Measurements from ENCODE around the gene CSN1S1. TPM values are rescaled to one million over a fixed set of nuclear protein-coding genes. Genes with fewer than 3 reads are reported as not detected.

Gene CSN1S1
- total RNA-seq, 1 donor from 2014 or later: not detected

DNA sequence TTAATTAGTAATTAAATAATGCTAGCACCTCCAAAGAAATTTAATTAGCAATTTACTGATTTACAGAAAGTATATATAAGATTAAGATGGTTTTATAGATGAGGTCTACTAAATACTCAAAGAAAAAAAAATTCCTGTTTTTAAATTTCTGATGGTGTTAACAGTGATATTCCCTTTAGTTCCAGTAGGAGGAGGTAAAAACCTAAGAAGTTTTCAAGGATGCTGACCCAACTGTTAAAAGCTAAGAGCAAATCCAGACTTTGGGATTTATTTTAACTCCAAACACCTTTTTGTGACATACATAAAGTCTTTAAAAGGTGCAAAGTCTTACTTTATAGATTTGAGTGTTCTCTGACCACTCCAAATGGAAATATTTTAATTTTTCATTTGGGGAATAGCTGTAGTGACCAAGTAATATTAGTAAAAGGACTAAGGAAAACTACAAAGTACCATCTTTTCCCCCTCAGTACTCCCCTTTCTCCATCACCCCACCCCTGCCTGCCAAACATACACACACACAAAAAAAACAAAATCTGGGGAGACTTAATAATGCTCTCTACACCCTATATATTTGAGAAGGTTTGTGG, 34.2 kb upstream of the CSN1S1 start:
- no peaks in the 10 kb centered on the region for H3K27me3 ChIP-seq (ENCODE audit: insufficient read depth, low read length)
- H3K4me3 ChIP-seq (ENCODE audit: insufficient read depth, low read depth, low read length): no peak overlapping the region
- H3K27me3 Mint-ChIP-seq (ENCODE audit: low read depth, unreplicated experiment): no peaks in the 10 kb centered on the region
- H3K4me2 ChIP-seq (ENCODE audit: low read length): no peak overlapping the region
- FAIRE-seq (no peak), DNase-seq (ENCODE audit: low read depth) (no peak)
- no peaks in the 10 kb centered on the region for H3K36me3 ChIP-seq (ENCODE audit: insufficient read depth, low read length)
- H4K20me1 ChIP-seq (ENCODE audit: insufficient read depth, low read length): no peaks in the 10 kb centered on the region
- H3K4me1 ChIP-seq (ENCODE audit: insufficient read depth, low read length): no peaks in the 10 kb centered on the region
- H3K36me3 Mint-ChIP-seq (ENCODE audit: low read depth, unreplicated experiment): no peaks in the 10 kb centered on the region
- H3K4me1 Mint-ChIP-seq (ENCODE audit: low read depth, unreplicated experiment): no peaks in the 10 kb centered on the region
- H2AFZ ChIP-seq (ENCODE audit: low read depth, low read length): no peak overlapping the region
- no peaks in the 10 kb centered on the region for H3K79me2 ChIP-seq (ENCODE audit: insufficient read depth, low read length)
- no peak overlapping the region for H3K27ac Mint-ChIP-seq (ENCODE audit: unreplicated experiment)
- TF ChIP-seq EZH2 (IDR thresholded peaks at IDR 0.05; ENCODE audit: insufficient read depth, low read length): no peak
- TF ChIP-seq, protein P1, sequence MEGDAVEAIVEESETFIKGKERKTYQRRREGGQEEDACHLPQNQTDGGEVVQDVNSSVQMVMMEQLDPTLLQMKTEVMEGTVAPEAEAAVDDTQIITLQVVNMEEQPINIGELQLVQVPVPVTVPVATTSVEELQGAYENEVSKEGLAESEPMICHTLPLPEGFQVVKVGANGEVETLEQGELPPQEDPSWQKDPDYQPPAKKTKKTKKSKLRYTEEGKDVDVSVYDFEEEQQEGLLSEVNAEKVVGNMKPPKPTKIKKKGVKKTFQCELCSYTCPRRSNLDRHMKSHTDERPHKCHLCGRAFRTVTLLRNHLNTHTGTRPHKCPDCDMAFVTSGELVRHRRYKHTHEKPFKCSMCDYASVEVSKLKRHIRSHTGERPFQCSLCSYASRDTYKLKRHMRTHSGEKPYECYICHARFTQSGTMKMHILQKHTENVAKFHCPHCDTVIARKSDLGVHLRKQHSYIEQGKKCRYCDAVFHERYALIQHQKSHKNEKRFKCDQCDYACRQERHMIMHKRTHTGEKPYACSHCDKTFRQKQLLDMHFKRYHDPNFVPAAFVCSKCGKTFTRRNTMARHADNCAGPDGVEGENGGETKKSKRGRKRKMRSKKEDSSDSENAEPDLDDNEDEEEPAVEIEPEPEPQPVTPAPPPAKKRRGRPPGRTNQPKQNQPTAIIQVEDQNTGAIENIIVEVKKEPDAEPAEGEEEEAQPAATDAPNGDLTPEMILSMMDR (IDR thresholded peaks at IDR 0.05; ENCODE audit: insufficient read depth, low read depth, low read length): peak; percentile 37
- no peak overlapping the region for H3K4me3 Mint-ChIP-seq (ENCODE audit: unreplicated experiment)
- no peaks in the 10 kb centered on the region for H3K9me3 Mint-ChIP-seq (ENCODE audit: unreplicated experiment)
- H3K27ac ChIP-seq (ENCODE audit: low read depth, low read length): no peak overlapping the region
- no peaks in the 10 kb centered on the region for H3K9me3 ChIP-seq (ENCODE audit: insufficient read depth, low read depth, low read length)
- no peak overlapping the region for H3K9ac ChIP-seq (ENCODE audit: low read length)

- no peak overlapping the region for H3K27ac ChIP-seq (ENCODE audit: low read depth, low read length)
- no peak overlapping the region for H2AFZ ChIP-seq (ENCODE audit: low read depth, low read length)
- no peaks in the 10 kb centered on the region for H3K36me3 Mint-ChIP-seq (ENCODE audit: low read depth, unreplicated experiment)
Observed at GRCh38 chr4:69907151-69907550, 23.7 kb upstream of the CSN1S1 start.

GRCh38 chr4:69909195-69909594, 21.7 kb upstream of the CSN1S1 start:
- H3K4me3 Mint-ChIP-seq (ENCODE audit: unreplicated experiment): no peak overlapping the region
- no peak for FAIRE-seq
- H3K9ac ChIP-seq (ENCODE audit: low read length): no peak overlapping the region

More at GRCh38 chr4:69907151-69907550, 23.7 kb upstream of the CSN1S1 start:
- Histone ChIP-seq H3K36me3 (ENCODE audit: insufficient read depth, low read length) (no peaks in the 10 kb centered on the region), H3K4me2 (ENCODE audit: low read length) (no peak overlapping the region), H3K4me1 (ENCODE audit: insufficient read depth, low read length) (no peaks in the 10 kb centered on the region), H3K4me3 (ENCODE audit: insufficient read depth, low read depth, low read length) (no peak overlapping the region), H3K79me2 (ENCODE audit: insufficient read depth, low read length) (no peaks in the 10 kb centered on the region), H3K9me3 (ENCODE audit: insufficient read depth, low read depth, low read length) (no peaks in the 10 kb centered on the region), H3K9ac (ENCODE audit: low read length) (no peak overlapping the region), H3K27me3 (ENCODE audit: insufficient read depth, low read length) (no peaks in the 10 kb centered on the region), H4K20me1 (ENCODE audit: insufficient read depth, low read length) (no peaks in the 10 kb centered on the region)
- H3K9me3 Mint-ChIP-seq (ENCODE audit: unreplicated experiment): peaks cover 2% of the 10 kb centered on the region
- H3K4me1 Mint-ChIP-seq (ENCODE audit: low read depth, unreplicated experiment): peaks cover 17% of the 10 kb centered on the region
- no peak for TF ChIP-seq EZH2 (IDR thresholded peaks at IDR 0.05; ENCODE audit: insufficient read depth, low read length)
- TF ChIP-seq, protein P1 (IDR thresholded peaks at IDR 0.05; ENCODE audit: insufficient read depth, low read depth, low read length): no peak
- H3K27me3 Mint-ChIP-seq (ENCODE audit: low read depth, unreplicated experiment): no peaks in the 10 kb centered on the region
- DNase-seq (ENCODE audit: low read depth) (no peak), FAIRE-seq (no peak)
- peak overlapping the region; percentile 86 for H3K27ac Mint-ChIP-seq (ENCODE audit: unreplicated experiment)
- H3K4me3 Mint-ChIP-seq (ENCODE audit: unreplicated experiment): no peak overlapping the region

More at GRCh38 chr4:69909195-69909594, 21.7 kb upstream of the CSN1S1 start:
- Histone ChIP-seq H3K4me1 (ENCODE audit: insufficient read depth, low read length) (no peaks in the 10 kb centered on the region), H3K9me3 (ENCODE audit: insufficient read depth, low read depth, low read length) (no peaks in the 10 kb centered on the region), H3K4me2 (ENCODE audit: low read length) (no peak overlapping the region), H3K27me3 (ENCODE audit: insufficient read depth, low read length) (no peaks in the 10 kb centered on the region), H3K79me2 (ENCODE audit: insufficient read depth, low read length) (no peaks in the 10 kb centered on the region), H4K20me1 (ENCODE audit: insufficient read depth, low read length) (no peaks in the 10 kb centered on the region), H3K27ac (ENCODE audit: low read depth, low read length) (no peak overlapping the region), H3K36me3 (ENCODE audit: insufficient read depth, low read length) (no peaks in the 10 kb centered on the region), H3K4me3 (ENCODE audit: insufficient read depth, low read depth, low read length) (no peak overlapping the region), H2AFZ (ENCODE audit: low read depth, low read length) (no peak overlapping the region)
- H3K27ac Mint-ChIP-seq (ENCODE audit: unreplicated experiment): no peak overlapping the region
- peaks cover 2% of the 10 kb centered on the region for H3K9me3 Mint-ChIP-seq (ENCODE audit: unreplicated experiment)
- no peaks in the 10 kb centered on the region for H3K36me3 Mint-ChIP-seq (ENCODE audit: low read depth, unreplicated experiment)
- peaks cover 17% of the 10 kb centered on the region for H3K4me1 Mint-ChIP-seq (ENCODE audit: low read depth, unreplicated experiment)
- TF ChIP-seq, protein P1 (IDR thresholded peaks at IDR 0.05; ENCODE audit: insufficient read depth, low read depth, low read length): no peak
- TF ChIP-seq EZH2 (IDR thresholded peaks at IDR 0.05; ENCODE audit: insufficient read depth, low read length): no peak
- DNase-seq (ENCODE audit: low read depth): no peak
- no peaks in the 10 kb centered on the region for H3K27me3 Mint-ChIP-seq (ENCODE audit: low read depth, unreplicated experiment)

Data from astrocyte (in vitro differentiated cells and primary cell).